Stimulated activated CD4-positive, alpha-beta T cell treated with anti-CD3 and anti-CD28 coated beads, Interleukin-1b, Interleukin-23, amount 100 ng/mL, for 1 hour (primary cell): ENCODE measurements around the gene INTU.
"Not testable (repeated sequence)": the region's sequence is repeated elsewhere in the genome, so short reads cannot be mapped to it uniquely, and the experiment has no call there.

Experiments used
- DNase-seq, 2 donors: peaks; one replicate each; pipeline ENCODE4 v3.0.0-alpha.2; 2020; ENCODE audit warnings: low read depth in 2 of 2

Gene INTU

GRCh38 chr4:127643791-127644190 is 11.0 kb downstream of the INTU start:
- DNase-seq: no peak

GRCh38 chr4:127648061-127648460 is 15.3 kb downstream of the INTU start:
- DNase-seq: no peak

- DNase-seq: not testable (repeated sequence)
Observed at GRCh38 chr4:127655590-127655989, 22.8 kb downstream of the INTU start.

GRCh38 chr4:127656047-127656680 is 23.4 kb downstream of the INTU start:
- DNase-seq: no peak

- DNase-seq: no peak
Observed at GRCh38 chr4:127660284-127660885, 27.6 kb downstream of the INTU start.

- DNase-seq: no peak
Observed at GRCh38 chr4:127667116-127667515, 34.4 kb downstream of the INTU start.

- DNase-seq: no peak
Observed at GRCh38 chr4:127667772-127668171, 35.0 kb downstream of the INTU start.

GRCh38 chr4:127668770-127669169 is 36.0 kb downstream of the INTU start:
- DNase-seq: no peak

- no peak for DNase-seq
Observed at GRCh38 chr4:127669691-127670090, 36.9 kb downstream of the INTU start.

- DNase-seq: no peak
Observed at GRCh38 chr4:127672111-127672510, 39.4 kb downstream of the INTU start.

- no peak for DNase-seq
Observed at GRCh38 chr4:127685292-127685691, 52.5 kb downstream of the INTU start.

GRCh38 chr4:127686658-127687057 is 53.9 kb downstream of the INTU start:
- no peak for DNase-seq

- DNase-seq: no peak
Observed at GRCh38 chr4:127687580-127687979, 54.8 kb downstream of the INTU start.

- no peak for DNase-seq
Observed at GRCh38 chr4:127698789-127699200, 66.0 kb downstream of the INTU start.

GRCh38 chr4:127708985-127709384 is 76.2 kb downstream of the INTU start:
- no peak for DNase-seq

- no peak for DNase-seq
Observed at GRCh38 chr4:127709456-127709855, 76.7 kb downstream of the INTU start.

GRCh38 chr4:127730142-127730913 is 97.6 kb downstream of the INTU start, which contains the start of gene SLC25A31:
Gene SLC25A31 (plus strand): TSS chr4:127730400. CDS start chr4:127730546, 146 bp downstream.
- no peak for DNase-seq

- no peak for DNase-seq
Observed at GRCh38 chr4:127731406-127731805, 98.6 kb downstream of the INTU start.

GRCh38 chr4:127732623-127733328 is 100.0 kb downstream of the INTU start:
- DNase-seq: no peak

- no peak for DNase-seq
Observed at GRCh38 chr4:127734976-127735375, 102.2 kb downstream of the INTU start.

GRCh38 chr4:127737295-127737694 is 104.5 kb downstream of the INTU start:
- no peak for DNase-seq

GRCh38 chr4:127741247-127741646 is 108.5 kb downstream of the INTU start:
- DNase-seq: no peak
